ENCODE results near the gene MRC1.

DNA sequence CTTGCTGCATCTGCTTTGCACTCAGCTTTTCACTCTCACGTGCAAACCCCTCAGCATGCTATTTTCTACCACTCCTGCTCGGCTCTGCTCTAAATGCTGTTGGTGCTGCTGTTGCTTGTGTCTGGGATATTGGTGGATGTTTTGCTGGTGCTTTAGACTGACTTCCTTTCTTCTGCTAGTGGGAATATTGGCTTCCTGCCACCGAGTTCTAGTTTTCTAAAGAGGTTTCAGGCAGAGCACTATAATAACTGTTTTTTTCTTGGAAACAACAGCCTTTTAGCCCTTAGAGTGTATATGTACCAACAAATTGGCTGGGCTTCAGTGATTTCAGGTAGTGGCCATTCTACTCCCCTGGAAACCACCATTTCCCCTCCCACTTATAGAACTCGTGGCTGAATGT, 29.4 kb upstream of the MRC1 start:
- TF ChIP-seq EP300 (IDR thresholded peaks at IDR 0.05): no peak
- TF ChIP-seq, protein P1, sequence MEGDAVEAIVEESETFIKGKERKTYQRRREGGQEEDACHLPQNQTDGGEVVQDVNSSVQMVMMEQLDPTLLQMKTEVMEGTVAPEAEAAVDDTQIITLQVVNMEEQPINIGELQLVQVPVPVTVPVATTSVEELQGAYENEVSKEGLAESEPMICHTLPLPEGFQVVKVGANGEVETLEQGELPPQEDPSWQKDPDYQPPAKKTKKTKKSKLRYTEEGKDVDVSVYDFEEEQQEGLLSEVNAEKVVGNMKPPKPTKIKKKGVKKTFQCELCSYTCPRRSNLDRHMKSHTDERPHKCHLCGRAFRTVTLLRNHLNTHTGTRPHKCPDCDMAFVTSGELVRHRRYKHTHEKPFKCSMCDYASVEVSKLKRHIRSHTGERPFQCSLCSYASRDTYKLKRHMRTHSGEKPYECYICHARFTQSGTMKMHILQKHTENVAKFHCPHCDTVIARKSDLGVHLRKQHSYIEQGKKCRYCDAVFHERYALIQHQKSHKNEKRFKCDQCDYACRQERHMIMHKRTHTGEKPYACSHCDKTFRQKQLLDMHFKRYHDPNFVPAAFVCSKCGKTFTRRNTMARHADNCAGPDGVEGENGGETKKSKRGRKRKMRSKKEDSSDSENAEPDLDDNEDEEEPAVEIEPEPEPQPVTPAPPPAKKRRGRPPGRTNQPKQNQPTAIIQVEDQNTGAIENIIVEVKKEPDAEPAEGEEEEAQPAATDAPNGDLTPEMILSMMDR (IDR thresholded peaks at IDR 0.05): no peak
